ENCODE measurements around the gene CEP131.

DNA sequence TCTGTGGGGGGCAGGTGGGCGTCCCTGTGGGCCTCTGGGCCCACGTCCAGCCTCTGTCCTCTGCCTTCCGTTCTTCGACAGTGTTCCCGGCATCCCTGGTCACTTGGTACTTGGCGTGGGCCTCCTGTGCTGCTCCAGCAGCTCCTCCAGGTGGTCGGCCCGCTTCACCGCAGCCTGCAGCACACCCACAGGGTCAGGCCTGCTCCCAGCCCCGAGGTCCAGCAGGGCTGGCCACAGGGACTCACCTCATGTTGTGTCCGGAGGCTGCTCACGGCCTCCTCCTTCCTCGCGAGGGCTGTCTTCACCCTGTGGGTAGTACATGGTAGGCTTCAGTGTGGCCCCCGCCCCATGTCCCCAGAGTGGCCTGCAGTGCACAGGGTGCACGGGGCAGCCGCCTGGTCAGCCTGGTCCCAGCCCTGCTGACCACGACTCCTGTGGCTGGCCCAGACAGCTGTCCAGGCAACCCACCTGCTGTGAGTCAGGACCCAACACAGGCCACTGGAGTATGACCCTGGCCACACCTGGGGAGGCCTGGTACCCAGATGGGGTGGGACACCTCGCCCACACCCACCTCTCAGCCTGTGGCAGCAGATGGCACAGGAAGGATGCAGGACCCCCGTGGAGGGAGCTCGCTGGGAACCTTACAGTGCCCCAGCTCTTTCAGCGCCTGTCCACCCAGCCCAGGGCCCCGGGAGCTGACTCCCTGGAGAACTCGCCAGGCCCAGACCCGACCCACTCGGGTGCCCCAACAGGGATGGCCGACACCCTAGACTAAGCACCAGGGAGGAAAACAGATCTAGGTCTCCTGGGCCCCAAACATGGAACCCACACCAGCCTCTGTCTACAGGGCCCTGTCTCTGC lies 32.9 kb downstream of the CEP131 start:
- TF ChIP-seq, protein P1, sequence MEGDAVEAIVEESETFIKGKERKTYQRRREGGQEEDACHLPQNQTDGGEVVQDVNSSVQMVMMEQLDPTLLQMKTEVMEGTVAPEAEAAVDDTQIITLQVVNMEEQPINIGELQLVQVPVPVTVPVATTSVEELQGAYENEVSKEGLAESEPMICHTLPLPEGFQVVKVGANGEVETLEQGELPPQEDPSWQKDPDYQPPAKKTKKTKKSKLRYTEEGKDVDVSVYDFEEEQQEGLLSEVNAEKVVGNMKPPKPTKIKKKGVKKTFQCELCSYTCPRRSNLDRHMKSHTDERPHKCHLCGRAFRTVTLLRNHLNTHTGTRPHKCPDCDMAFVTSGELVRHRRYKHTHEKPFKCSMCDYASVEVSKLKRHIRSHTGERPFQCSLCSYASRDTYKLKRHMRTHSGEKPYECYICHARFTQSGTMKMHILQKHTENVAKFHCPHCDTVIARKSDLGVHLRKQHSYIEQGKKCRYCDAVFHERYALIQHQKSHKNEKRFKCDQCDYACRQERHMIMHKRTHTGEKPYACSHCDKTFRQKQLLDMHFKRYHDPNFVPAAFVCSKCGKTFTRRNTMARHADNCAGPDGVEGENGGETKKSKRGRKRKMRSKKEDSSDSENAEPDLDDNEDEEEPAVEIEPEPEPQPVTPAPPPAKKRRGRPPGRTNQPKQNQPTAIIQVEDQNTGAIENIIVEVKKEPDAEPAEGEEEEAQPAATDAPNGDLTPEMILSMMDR (conservative IDR thresholded peaks at IDR 0.05; ENCODE audit: low read depth, low read length): 0 out of 2 replicates have a peak, but pooled peaks have one; percentile 14
- TF ChIP-seq MXI1 (IDR thresholded peaks at IDR 0.05; ENCODE audit: borderline replicate concordance, low read depth, low read length): no peak
- no peak for TF ChIP-seq BHLHE40 (IDR thresholded peaks at IDR 0.05; ENCODE audit: low read depth, low read length)
- no peak for TF ChIP-seq POLR2A (IDR thresholded peaks at IDR 0.05; ENCODE audit: low read depth, low read length)
- no peak for TF ChIP-seq CHD1 (IDR thresholded peaks at IDR 0.05; ENCODE audit: low read depth, low read length)

All from IMR-90 (cell line).